Activated CD4-positive, alpha-beta T cell treated with anti-CD3 and anti-CD28 coated beads for 48 hours (primary cell): ENCODE data around the gene RGL4.
"Not testable (repeated sequence)": the region's sequence is repeated elsewhere in the genome, so short reads cannot be mapped to it uniquely, and the experiment has no call there.

Experiments
- DNase-seq: peaks from one replicate; pipeline ENCODE4 v3.0.0-alpha.2; 2020

The RGL4 gene

DNA sequence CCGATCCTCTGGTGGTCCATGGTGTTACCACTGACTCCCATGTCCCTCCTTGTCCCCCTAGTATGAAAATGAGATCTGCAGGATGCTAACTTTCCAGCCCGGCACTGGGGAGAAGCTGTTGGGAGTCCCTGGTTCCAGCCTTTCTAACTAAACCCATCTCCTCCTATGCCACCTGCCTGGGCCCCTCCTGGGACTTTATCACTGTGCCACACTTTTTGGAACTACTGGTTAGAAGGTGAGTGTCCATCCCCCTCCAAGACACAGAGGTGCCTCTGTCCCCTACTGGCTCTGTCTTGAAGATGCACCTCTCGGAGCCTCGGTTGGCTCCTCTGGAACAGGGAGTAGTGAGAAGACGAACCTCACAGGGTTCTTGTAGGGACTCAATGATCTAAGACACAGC lies at the start of gene RGL4:
Gene RGL4, plus strand, starts transcription at position 301 of the 400 bp plus-strand sequence. CDS start 1,018 bp downstream, outside the sequence.
- no peak for DNase-seq

GRCh38 chr22:23646526-23646925 lies 44.3 kb upstream of the RGL4 start:
- not testable (repeated sequence) for DNase-seq

DNA sequence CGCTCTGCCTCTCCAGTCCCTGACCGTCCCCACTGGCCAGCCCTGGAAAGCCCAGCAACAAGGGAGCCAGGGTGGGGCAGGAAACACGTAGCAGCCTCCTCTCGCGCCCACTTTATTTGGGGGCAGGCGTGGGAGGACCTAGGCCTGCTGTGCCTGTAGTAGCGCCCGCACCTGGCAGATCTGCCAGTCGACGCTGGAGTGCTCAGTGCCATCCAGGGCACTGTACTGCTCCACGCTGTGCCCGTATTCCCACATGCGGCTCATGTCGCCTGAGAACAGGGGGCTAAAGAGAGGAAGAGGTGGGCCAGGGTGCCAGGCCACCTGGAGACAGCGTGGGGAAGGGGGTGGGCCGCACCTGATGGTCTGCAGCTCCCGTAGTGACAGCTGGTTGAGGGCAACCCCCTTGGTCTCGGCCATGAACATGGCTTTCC lies 41.7 kb upstream of the RGL4 start:
- no peak for DNase-seq

DNA sequence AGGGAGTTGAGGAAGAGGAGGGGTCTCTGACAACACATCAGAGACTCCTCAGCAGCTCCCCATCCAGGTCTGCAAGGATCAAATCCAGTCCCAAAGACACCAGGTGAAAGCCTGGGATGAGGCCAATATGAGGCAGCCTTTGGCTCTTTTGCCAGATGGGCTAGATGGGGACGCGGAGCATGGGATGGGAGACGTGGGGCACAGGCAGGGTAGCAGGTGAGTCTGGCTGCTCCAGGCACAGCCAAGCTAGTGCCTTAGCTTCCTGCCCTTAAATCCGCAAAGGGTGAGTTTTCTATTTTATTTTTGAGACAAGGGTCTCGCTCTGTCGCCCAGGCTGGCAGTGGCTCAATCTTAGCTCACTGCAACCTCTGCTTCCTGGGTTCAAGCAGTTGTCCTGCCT lies 39.1 kb upstream of the RGL4 start:
- no peak for DNase-seq

DNA sequence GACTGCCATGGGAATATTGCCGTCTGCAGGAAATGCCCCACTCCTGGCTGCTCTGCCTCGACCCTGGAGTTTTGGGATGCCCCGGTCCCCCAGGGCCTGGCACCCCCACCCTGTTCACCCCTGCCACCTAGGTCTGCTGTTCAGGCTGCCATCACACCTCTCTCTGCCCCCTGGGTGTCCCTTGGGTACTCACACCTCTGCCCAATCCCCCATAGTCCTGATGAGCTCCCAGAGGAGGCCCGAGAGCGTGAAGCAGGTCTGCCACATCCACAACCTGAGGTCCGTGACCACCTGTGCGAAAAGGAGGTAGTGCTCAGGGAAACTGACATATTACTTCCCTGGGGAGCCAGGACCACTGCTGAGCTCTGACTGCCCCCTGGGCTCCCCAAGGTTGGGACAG lies 38.5 kb upstream of the RGL4 start:
- no peak for DNase-seq

DNA sequence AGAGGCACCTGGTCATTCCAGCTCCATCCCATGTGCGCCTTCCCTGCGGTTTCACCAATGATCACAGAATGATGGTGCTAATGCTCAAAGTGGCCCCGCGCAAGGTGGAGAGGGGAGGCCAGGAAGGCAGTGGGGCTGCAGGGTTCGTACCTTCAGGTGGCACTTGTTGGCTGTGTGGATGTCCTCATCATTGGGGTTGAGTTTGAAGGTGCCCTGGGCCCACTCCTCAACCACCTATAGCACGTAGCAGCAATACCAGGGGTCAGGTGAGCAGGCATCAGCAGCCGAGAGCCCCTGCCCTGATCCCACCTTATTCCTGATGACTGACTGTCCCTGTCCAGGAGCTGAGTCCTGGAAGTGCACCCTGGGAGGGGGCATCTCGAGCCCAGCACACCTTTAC lies 38.1 kb upstream of the RGL4 start:
- DNase-seq: no peak

- no peak for DNase-seq
Observed at GRCh38 chr22:23655891-23656475, 34.8 kb upstream of the RGL4 start.

- no peak for DNase-seq
Observed at GRCh38 chr22:23657727-23658126, 33.1 kb upstream of the RGL4 start.

- not testable (repeated sequence) for DNase-seq
Observed at GRCh38 chr22:23660381-23660780, 30.4 kb upstream of the RGL4 start.

DNA sequence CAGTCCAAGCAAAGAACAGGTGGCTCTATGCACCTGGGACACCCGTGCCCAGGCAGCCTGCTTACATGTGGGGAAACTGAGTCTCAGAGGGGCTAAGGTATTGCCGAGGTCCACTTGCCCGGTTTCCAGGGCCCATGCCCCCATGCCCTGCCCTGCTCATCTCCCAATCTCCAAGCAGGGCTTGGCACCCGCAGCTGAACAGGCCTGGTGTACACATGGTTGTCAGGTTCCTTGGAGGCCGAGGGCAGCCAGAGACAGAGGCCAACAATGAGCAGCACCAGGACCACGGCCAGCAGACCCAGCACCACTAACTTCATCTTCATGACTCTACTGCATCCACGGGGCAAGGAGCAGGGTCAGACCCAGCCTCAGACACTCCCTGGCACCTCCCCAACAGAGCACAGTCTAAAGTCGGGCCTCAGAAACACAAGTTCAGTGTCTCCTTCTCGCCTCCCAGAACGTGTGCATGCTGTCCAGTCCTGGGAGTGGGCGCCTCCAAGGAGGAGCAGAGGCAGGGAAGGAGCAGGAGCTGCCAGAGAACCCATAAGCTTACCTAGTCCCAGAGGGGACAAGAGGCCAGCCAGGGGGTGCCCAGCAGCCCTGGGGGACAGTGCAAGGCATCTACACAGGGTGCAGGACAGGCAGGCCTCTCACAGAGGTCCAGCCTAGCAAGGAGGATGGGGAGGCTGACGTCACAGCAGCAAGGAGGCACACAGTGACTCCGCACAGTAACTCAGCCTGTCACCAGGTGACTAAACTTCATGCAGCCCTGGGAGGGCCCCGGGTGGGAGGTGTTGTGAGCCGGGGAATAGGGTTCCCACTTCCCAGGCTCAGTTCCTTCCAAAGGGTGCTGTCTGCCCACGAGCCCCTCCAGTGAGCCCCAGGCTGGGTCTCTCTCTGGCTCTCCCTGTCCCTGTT lies 20.2 kb upstream of the RGL4 start:
- DNase-seq: no peak

- DNase-seq: not testable (repeated sequence)
Observed at GRCh38 chr22:23671387-23671786, 19.4 kb upstream of the RGL4 start.

DNA sequence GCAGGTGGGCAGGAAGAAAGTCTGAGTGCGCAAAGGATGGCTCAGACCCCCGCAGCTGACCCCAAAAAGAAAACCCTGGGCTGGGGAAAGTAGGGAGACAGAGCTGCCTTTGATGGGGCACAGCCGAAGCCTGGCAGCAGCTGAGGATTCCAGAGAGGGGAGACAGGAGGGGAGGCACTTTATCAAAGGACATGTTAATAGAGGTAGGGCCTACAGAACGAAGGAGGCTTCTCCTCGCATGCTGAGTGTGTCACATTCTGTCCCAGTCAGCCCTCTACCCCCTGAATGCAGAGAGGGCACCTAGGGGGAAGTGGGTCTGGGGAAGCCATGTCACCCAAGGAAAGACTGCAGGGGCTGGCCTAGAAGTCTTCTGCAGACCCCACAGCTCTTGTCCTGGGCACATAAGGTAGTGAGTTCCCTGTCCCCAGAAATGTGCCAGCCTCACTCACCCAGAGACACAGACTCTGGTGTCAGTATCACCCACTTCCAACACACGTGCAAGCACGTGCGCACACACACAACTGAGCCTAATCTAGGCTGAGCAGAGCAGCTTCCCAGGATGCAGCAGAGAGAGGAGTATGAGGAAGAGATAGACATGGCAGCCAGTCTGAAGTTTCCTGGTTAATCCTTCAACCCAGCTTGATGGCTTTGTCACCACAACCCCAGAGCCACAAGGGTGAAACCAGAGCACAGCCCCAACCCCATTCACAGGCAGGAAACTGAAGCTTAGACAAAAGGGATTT lies 18.3 kb upstream of the RGL4 start:
- not testable (repeated sequence) for DNase-seq

GRCh38 chr22:23673050-23673620 lies 17.7 kb upstream of the RGL4 start:
- DNase-seq: no peak

DNA sequence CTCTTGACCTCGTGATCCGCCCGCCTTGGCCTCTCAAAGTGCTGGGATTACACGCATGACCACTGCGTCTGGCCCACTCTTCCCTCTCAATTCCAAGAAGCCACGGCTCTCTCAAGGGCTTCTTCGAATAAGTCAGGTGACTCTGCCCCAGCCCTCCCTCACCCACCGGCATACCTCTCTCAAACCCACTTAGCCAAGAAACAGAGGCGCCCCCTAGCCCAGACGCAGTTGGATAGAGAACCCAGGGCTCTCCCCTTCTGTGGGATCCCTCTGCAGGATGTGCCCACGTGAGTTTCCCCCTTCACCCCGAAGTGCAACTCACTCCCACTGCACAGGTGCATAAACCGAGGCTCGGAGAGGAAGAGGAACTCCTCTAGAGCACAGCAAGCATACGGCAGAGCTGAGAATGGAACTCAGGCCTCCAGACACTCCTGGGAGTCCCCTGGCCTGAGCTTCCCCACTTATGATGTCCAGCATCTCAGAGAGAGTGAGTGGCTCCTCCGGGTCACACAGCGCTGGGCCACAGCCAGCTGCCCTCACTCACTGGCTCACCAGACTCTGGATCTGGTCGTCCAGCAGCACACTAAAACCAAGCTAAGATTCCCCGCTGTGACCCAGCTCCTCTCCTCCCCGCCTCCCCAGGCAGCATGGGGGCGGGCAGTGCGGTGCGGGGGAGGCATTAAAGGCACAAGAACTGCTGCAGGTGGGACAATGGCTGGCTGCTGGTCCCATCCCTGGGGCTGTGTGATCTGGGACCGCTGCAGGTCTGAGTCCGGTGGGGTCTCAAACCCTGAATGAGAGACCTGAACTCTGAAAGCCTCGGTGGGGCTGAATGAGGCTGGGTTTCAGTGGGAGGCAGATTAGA lies 16.8 kb upstream of the RGL4 start:
- no peak for DNase-seq

DNA sequence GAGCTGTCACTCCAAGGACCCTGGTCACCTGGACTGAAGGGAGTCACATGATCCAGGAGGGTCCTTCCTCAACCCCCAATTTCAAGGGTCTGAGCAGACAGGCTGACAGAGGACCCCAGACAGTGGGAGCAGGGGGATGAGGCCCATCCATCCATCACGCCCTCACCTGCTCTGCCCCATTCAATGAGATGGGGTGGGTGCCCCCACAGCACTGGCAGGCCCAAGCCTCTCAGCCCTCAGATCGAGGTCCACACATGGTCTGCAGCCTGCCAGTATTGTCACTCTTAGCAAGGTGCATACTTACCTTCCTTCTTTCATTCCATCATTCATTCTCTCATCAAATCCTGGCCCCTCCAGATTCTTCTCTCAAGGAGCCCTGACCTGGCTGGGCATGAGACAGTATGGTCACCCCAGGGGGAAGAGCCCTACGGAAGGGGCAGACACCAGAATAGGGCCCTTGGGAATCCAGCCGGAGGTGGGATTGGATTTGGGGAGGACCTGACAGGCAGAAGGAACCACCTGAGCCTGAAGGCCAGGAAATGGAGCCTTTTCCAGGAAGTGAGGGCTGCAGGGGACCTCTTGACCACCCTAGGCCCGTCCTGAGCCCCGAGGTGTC lies 15.8 kb upstream of the RGL4 start:
- not testable (repeated sequence) for DNase-seq

- no peak for DNase-seq
Observed at GRCh38 chr22:23675502-23676415, 15.1 kb upstream of the RGL4 start.

GRCh38 chr22:23676841-23677700 lies 13.7 kb upstream of the RGL4 start:
- not testable (repeated sequence) for DNase-seq

- DNase-seq: no peak
Observed at GRCh38 chr22:23677701-23677995, 13.2 kb upstream of the RGL4 start.

DNA sequence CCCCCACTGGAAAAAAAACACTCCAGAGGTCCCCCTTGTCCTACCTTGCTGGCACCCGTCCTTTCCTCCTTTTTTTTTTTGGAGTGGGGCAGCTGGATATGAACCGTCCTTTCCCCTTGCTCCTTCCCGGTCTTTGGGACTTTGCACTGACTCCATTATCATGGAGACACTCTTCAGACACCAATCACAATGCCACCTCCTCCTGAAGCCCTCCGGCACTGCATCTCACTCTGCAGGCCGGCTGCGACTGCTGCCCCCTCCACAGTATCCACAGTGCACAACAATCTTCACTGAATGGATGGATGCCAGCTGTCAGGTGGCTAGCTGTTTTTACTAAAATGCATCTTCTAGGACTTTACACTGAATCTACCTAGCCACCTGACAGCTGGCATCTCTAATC lies 12.7 kb upstream of the RGL4 start:
- no peak for DNase-seq
